Measurements from ENCODE around the gene FBLN5. TPM values are rescaled to one million over a fixed set of nuclear protein-coding genes. Genes with fewer than 3 reads are reported as not detected.
A peak's percentile ranks its signal among the peaks of the same experiment; 100 is the strongest.

The FBLN5 gene
- total RNA-seq, 2 experiments from 2014 or later: 1.3 to 1.4 TPM

DNA sequence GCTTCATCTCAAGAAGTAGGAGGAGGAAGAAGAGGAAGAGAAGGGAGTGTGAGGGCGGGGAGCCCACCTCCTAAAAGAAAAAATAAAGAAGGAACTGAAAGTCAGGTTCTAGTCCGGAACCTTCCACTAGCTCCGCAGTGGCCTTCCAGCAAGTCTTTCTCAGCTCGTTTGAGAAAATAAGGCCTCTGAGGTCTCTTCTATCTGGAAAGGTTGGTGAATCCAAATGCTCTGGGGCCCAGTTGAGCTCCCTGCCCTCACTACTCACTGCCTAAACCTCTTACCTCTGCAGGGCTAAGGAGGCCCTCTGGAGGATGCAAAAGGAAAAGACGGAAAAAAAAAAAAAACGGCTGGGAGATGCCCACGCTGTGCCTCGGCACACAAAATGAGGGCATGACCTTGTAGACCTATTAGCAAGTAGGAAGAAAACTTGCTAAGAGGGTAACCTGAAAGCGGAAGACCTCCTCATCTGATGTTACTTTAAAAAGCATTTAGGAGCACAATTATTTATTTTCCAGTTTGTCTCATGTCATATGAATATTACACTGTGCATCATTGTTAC lies 35.9 kb downstream of the FBLN5 start:
- intact Hi-C loops (cut with micrococcal nuclease): no loop called here
- TF ChIP-seq, protein P1, sequence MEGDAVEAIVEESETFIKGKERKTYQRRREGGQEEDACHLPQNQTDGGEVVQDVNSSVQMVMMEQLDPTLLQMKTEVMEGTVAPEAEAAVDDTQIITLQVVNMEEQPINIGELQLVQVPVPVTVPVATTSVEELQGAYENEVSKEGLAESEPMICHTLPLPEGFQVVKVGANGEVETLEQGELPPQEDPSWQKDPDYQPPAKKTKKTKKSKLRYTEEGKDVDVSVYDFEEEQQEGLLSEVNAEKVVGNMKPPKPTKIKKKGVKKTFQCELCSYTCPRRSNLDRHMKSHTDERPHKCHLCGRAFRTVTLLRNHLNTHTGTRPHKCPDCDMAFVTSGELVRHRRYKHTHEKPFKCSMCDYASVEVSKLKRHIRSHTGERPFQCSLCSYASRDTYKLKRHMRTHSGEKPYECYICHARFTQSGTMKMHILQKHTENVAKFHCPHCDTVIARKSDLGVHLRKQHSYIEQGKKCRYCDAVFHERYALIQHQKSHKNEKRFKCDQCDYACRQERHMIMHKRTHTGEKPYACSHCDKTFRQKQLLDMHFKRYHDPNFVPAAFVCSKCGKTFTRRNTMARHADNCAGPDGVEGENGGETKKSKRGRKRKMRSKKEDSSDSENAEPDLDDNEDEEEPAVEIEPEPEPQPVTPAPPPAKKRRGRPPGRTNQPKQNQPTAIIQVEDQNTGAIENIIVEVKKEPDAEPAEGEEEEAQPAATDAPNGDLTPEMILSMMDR (IDR thresholded peaks at IDR 0.05): peak; percentile 52
- no peak overlapping the region for H3K27ac Mint-ChIP-seq
- peaks cover 19% of the 10 kb centered on the region for H3K4me1 Mint-ChIP-seq (ENCODE audit: low read depth)
- no peaks in the 10 kb centered on the region for H3K9me3 Mint-ChIP-seq
- DNase-seq (peak; percentile 57), ATAC-seq (peak; percentile 97)
- CTCF ChIA-PET: interaction anchor here (0.6 to 4.7 kb wide), 45 partner anchors 9 to 400 kb away, joined by 3 to 34 read pairs (median 4); partner anchors contain the start of genes CATSPERB and TC2N
- no peaks in the 10 kb centered on the region for H3K27me3 Mint-ChIP-seq
- H3K36me3 Mint-ChIP-seq (ENCODE audit: low read depth): no peaks in the 10 kb centered on the region
- POLR2A ChIA-PET: no interaction called here
- no peak overlapping the region for H3K4me3 Mint-ChIP-seq

DNA sequence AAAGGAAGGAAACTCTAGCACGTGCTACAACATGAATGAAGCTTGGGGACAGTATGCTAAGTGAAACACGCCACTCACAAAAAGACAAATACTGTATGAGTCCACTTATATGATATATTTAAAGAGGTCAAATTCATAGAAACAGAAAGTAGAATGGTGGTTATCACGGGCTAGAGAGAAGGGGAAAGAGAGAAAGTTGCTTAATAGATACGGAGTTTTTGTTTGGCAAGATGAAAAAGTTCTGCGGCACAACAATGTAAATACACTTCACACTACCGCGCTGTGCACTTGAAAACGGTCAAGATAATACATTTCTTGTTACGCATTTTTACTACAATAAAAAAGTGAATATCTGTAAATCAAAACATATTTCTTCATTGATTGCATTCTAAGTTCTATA lies 37.3 kb downstream of the FBLN5 start:
- Mint-ChIP-seq H3K27me3 (no peaks in the 10 kb centered on the region), H3K36me3 (ENCODE audit: low read depth) (no peaks in the 10 kb centered on the region), H3K9me3 (no peaks in the 10 kb centered on the region), H3K4me3 (no peak overlapping the region), H3K4me1 (ENCODE audit: low read depth) (peaks cover 19% of the 10 kb centered on the region), H3K27ac (no peak overlapping the region)
- no peak for ATAC-seq
- intact Hi-C loops (cut with micrococcal nuclease): no loop called here
- CTCF ChIA-PET: interaction anchor here (1.1 to 4.7 kb wide), 7 partner anchors 15 to 334 kb away, joined by 3 to 34 read pairs (median 5); no protein-coding TSS in a partner anchor
- no peak for DNase-seq
- TF ChIP-seq, protein P1 (IDR thresholded peaks at IDR 0.05): no peak
- POLR2A ChIA-PET: no interaction called here

GRCh38 chr14:91906374-91906773 lies 41.1 kb downstream of the FBLN5 start:
- H3K27ac Mint-ChIP-seq: no peak overlapping the region
- POLR2A ChIA-PET: no interaction called here
- DNase-seq (no peak), ATAC-seq (no peak)
- peaks cover 14% of the 10 kb centered on the region for H3K4me1 Mint-ChIP-seq (ENCODE audit: low read depth)
- TF ChIP-seq, protein P1 (IDR thresholded peaks at IDR 0.05): no peak
- intact Hi-C loops (cut with micrococcal nuclease): no loop called here
- CTCF ChIA-PET: no interaction called here
- H3K4me3 Mint-ChIP-seq: no peak overlapping the region
- no peaks in the 10 kb centered on the region for H3K9me3 Mint-ChIP-seq
- no peaks in the 10 kb centered on the region for H3K27me3 Mint-ChIP-seq
- H3K36me3 Mint-ChIP-seq (ENCODE audit: low read depth): no peaks in the 10 kb centered on the region

DNA sequence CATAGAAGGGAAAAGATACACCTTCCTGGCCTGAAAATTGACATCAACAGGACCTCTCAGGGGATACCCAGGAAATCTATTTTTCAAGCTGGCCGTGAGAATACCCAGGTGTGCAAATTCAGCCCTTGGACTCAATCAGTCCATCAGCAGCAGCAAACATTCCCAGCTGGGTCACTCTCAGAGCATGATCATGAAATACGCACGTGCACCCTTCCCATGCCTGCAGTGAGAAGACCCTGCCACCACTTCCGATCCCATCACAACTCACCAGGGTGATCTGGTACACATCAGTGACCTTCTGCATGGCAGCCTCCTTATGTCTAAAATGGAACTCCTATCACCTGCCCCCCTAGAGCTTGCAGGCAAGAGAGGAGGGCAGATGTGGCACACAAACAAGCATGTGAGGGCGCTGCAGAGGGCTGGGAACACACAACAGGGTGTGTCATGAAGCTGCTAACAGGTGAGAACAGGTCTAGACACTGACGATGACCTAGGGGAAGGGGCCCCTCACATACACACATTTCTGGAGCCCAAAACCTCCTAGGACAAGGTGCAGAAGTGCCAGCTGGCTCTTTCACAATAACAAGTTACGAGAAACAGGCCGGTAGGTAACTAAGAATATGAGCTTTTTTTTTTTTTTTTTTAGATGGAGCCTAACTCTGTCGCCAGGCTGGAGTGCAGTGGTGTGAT lies 42.4 kb downstream of the FBLN5 start:
- POLR2A ChIA-PET: interaction anchor here (1.2 to 1.5 kb wide), 2 partner anchors 10 to 32 kb away, joined by 3 to 5 read pairs; no protein-coding TSS in a partner anchor
- TF ChIP-seq, protein P1 (IDR thresholded peaks at IDR 0.05): no peak

GRCh38 chr14:91904483-91904882 lies 43.0 kb downstream of the FBLN5 start:
- Mint-ChIP-seq H3K9me3 (no peaks in the 10 kb centered on the region), H3K27me3 (no peaks in the 10 kb centered on the region), H3K4me3 (no peak overlapping the region), H3K4me1 (ENCODE audit: low read depth) (peaks cover 5% of the 10 kb centered on the region), H3K36me3 (ENCODE audit: low read depth) (no peaks in the 10 kb centered on the region), H3K27ac (no peak overlapping the region)
- DNase-seq (no peak), ATAC-seq (no peak)
- POLR2A ChIA-PET: interaction anchor here (1.2 to 1.5 kb wide), 2 partner anchors 9 to 31 kb away, joined by 3 to 5 read pairs; no protein-coding TSS in a partner anchor
- TF ChIP-seq, protein P1 (IDR thresholded peaks at IDR 0.05): no peak
- CTCF ChIA-PET: no interaction called here
- intact Hi-C loops (cut with micrococcal nuclease): loop anchor here (5.0 kb wide), 1 partner anchor 252 kb away; no protein-coding TSS in a partner anchor

More for the DNA sequence above, 42.4 kb downstream of the FBLN5 start:
- H3K36me3 Mint-ChIP-seq (ENCODE audit: low read depth): no peaks in the 10 kb centered on the region
- H3K27me3 Mint-ChIP-seq: no peaks in the 10 kb centered on the region
- H3K27ac Mint-ChIP-seq: no peak overlapping the region
- ATAC-seq (no peak), DNase-seq (no peak)
- intact Hi-C loops (cut with micrococcal nuclease): loop anchor here (5.0 kb wide), 1 partner anchor 253 kb away; no protein-coding TSS in a partner anchor
- peaks cover 7% of the 10 kb centered on the region for H3K4me1 Mint-ChIP-seq (ENCODE audit: low read depth)
- H3K9me3 Mint-ChIP-seq: no peaks in the 10 kb centered on the region
- CTCF ChIA-PET: no interaction called here
- H3K4me3 Mint-ChIP-seq: no peak overlapping the region

Data from activated CD8-positive, alpha-beta T cell treated with anti-CD3 and anti-CD28 coated beads for 36 hours (primary cell).